Fibroblast of lung (primary cell): ENCODE data around the gene IBA57.

Source experiments
- CTCF ChIP-seq, 2 donors: IDR thresholded peaks in 1 of 2; conservative IDR thresholded peaks in 1 of 2; 1 replicate in 1 of 2; 2 replicates in 1 of 2; pipeline ENCODE4 v1.5.1; 2011 to 2012; ENCODE audit warnings: low read length in 2 of 2, control low read depth in 1 of 2, inconsistent platforms in 1 of 2, low read depth in 1 of 2, mild to moderate bottlenecking in 1 of 2
- EZH2 ChIP-seq: IDR thresholded peaks from 2 replicates; pipeline ENCODE4 v1.5.1; 2012; ENCODE audit warnings: low read length, control low read depth, mild to moderate bottlenecking; ENCODE audit errors: missing control alignments

GRCh38 chr1:228171221-228171891 is 5.8 kb downstream of the IBA57 start:
- TF ChIP-seq CTCF (conservative IDR thresholded peaks at IDR 0.05 in 1 of 2, IDR thresholded peaks at IDR 0.05 in 1 of 2; ENCODE audit: low read depth in 1 of 2, low read length in 2 of 2) (no peak), EZH2 (no peak)
